SJSA1 (cell line): ENCODE data around the gene RFX5. TPM values are rescaled to one million over a fixed set of nuclear protein-coding genes. Genes with fewer than 3 reads are reported as not detected.

Source experiments
- DNase-seq, 2 experiments: peaks; one replicate each; pipeline ENCODE4 v3.0.0-alpha.2; 2015 to 2020; ENCODE audit warnings: low spot score in 2 of 2, low read depth in 1 of 2
- H3K27ac ChIP-seq: fragments of 250-450 bp; sonication (Bioruptor Pico); 2 replicates; pipeline ENCODE4 v1.5.1; 2020; ENCODE audit warnings: mild to moderate bottlenecking, moderate library complexity
- H3K27me3 ChIP-seq: fragments of 250-450 bp; sonication (Bioruptor Pico); replicated peaks from 2 replicates; pipeline ENCODE4 v1.5.1; 2020; ENCODE audit warnings: mild to moderate bottlenecking, moderate library complexity
- H3K36me3 ChIP-seq: fragments of 250-450 bp; sonication (Bioruptor Pico); 2 replicates; pipeline ENCODE4 v1.5.1; 2020; ENCODE audit warnings: mild to moderate bottlenecking
- H3K4me1 ChIP-seq: fragments of 250-450 bp; sonication (Bioruptor Pico); replicated peaks from 2 replicates; pipeline ENCODE4 v1.6.1; 2021; ENCODE audit warnings: mild to moderate bottlenecking
- H3K4me3 ChIP-seq: fragments of 250-450 bp; sonication (Bioruptor Pico); 2 replicates; pipeline ENCODE4 v1.5.1; 2020; ENCODE audit warnings: mild to moderate bottlenecking
- H3K9me3 ChIP-seq: fragments of 250-450 bp; sonication (Bioruptor Pico); replicated peaks from 2 replicates; pipeline ENCODE4 v1.5.1; 2020; ENCODE audit warnings: mild to moderate bottlenecking
- total RNA-seq: library from RNA; depleted of rRNA; stranded (reverse); fragments of >200 nt; shearing (Covaris generic); gene quantifications from 2 replicates; pipeline ENCODE4 v1.2.3, GENCODE V29; 2014; rRNA removed

Gene RFX5
- total RNA-seq, 1 experiment from 2014 or later, result 46.9 TPM

DNA sequence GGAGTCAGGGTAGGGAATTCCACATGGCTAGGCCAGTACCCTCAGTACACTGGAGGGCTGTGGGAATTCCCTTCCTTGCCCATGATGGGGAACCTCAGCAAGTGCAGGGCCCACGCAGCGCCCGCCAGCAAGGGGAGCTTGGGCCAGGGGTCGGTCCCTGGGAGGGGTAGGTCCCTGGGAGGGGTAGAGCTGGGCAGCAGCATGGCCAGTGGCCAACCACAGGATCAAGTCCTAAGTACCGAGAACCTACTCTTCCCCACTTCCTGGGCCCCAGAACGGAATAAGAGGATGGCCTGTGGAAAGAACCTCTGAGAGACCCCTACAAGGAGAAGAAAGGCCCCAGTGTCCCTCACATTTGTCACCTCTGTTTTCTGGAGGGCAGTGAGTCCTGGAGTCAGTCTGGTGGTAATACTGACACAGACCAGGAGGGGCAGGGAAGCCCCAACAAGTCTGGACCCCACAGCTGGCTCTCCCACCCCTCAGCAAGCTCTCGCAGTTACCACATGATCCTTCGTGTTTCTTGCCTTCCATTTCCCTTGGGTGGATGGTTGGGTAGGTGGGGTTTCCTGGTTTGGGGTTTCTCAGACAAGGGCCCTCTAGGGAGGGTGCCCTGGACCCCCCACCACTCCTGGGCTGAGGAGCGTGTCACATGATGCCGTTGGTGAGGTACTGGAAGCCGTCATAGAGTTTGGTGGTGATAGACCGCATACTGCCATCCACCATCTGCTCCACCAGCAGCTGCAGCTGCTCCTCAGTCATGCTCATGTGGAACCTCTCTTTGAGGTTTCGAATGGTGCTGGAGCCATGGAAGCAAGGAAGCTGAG lies 54.6 kb downstream of the RFX5 start:
- H3K9me3 ChIP-seq, result no peaks in the 10 kb centered on the region
- no peak for DNase-seq
- peaks cover 94% of the 10 kb centered on the region for H3K36me3 ChIP-seq
- H3K4me3 ChIP-seq, result no peak overlapping the region
- no peaks in the 10 kb centered on the region for H3K27me3 ChIP-seq
- no peaks in the 10 kb centered on the region for H3K4me1 ChIP-seq
- H3K27ac ChIP-seq, result no peak overlapping the region

DNA sequence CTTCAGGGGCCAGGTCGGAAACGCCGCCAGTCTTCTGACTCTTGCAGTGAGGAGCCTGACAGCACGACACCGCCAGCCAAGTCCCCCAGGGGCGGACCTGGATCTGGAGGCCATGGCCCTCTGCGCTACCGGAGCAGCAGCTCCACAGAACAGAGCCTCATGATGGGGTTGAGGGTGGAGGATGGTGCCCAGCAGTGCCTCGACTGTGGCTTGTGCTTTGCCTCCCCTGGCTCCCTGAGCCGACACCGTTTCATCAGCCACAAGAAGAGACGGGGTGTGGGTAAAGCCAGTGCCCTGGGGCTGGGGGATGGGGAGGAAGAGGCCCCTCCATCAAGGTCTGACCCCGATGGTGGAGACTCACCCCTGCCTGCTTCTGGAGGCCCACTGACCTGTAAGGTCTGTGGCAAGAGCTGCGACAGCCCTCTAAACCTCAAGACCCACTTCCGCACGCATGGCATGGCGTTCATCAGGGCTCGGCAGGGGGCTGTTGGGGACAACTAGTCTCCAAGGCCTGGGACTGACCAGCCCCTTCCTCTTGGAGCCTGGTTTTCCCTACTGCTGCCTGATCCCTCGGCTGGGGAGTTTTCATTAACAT lies 56.2 kb downstream of the RFX5 start:
- no peak overlapping the region for H3K27ac ChIP-seq
- no peaks in the 10 kb centered on the region for H3K9me3 ChIP-seq
- H3K4me3 ChIP-seq, result no peak overlapping the region
- H3K27me3 ChIP-seq, result no peaks in the 10 kb centered on the region
- peaks cover 96% of the 10 kb centered on the region for H3K36me3 ChIP-seq
- no peak for DNase-seq
- no peaks in the 10 kb centered on the region for H3K4me1 ChIP-seq

Other genes with a start within 250 kb of the RFX5 start
- 0.06 and 1.1 TPM in 2 replicates for gene SEMA6C, start 200.6 kb downstream of the RFX5 start, total RNA-seq
- gene TNFAIP8L2, start 190.6 kb downstream of the RFX5 start, total RNA-seq, result not detected in 2 replicates
- gene LYSMD1, start 181.3 kb downstream of the RFX5 start, total RNA-seq, result 15.8 and 18.3 TPM in 2 replicates
- 52.9 and 62.9 TPM in 2 replicates for gene SCNM1, start 181.1 kb downstream of the RFX5 start, total RNA-seq
- gene TMOD4, start 171.3 kb downstream of the RFX5 start, total RNA-seq, result 1.2 TPM in 1 of 2 replicates, not detected in the other
- 52.8 and 66.6 TPM in 2 replicates for gene VPS72, start 157.1 kb downstream of the RFX5 start, total RNA-seq
- gene PIP5K1A, start 148.7 kb downstream of the RFX5 start, total RNA-seq, result 46.5 and 69.9 TPM in 2 replicates
- 293 and 297 TPM in 2 replicates for gene PSMD4, start 92.5 kb downstream of the RFX5 start, total RNA-seq
- 12.5 and 14.5 TPM in 2 replicates for gene ZNF687, start 65.0 kb downstream of the RFX5 start, total RNA-seq
- 30.5 and 60.4 TPM in 2 replicates for gene PI4KB, start 19.8 kb downstream of the RFX5 start, total RNA-seq
- gene SELENBP1, start 25.5 kb upstream of the RFX5 start, total RNA-seq, result 21.6 and 31.1 TPM in 2 replicates
- gene PSMB4, start 52.3 kb upstream of the RFX5 start, total RNA-seq, result 559 and 717 TPM in 2 replicates
- gene POGZ, start 112.2 kb upstream of the RFX5 start, total RNA-seq, result 14.5 and 34.0 TPM in 2 replicates
- 0.26 and 1.2 TPM in 2 replicates for gene CGN, start 164.1 kb upstream of the RFX5 start, total RNA-seq
- gene TUFT1, start 193.1 kb upstream of the RFX5 start, total RNA-seq, result 36.9 and 46.0 TPM in 2 replicates